ENCODE data around the gene MLPH. TPM values are rescaled to one million over a fixed set of nuclear protein-coding genes. Genes with fewer than 3 reads are reported as not detected.
A peak's percentile ranks its signal among the peaks of the same experiment; 100 is the strongest.

Gene MLPH
- total and polyA plus RNA-seq, 2 of the 13 experiments (the other 11 are each of a cell fraction or from before 2014, with no cell fraction given), result 0.12 TPM; not detected in 1

- TF ChIP-seq JUNB (CRISPR knock-in tag; IDR thresholded peaks at IDR 0.05; ENCODE audit: borderline replicate concordance), result no peak
- no peak for TF ChIP-seq ZNF660 (CRISPR knock-in tag; IDR thresholded peaks at IDR 0.05; ENCODE audit: borderline replicate concordance, low read depth)
- peak; percentile 84 to 89 for TF ChIP-seq HMGXB4 (CRISPR knock-in tag; IDR thresholded peaks at IDR 0.05; ENCODE audit: borderline replicate concordance in 1 of 2, low read depth in 1 of 2)
- no peak for TF ChIP-seq ARNTL (CRISPR knock-in tag; IDR thresholded peaks at IDR 0.05)
- TF ChIP-seq ZNF646 (CRISPR knock-in tag; IDR thresholded peaks at IDR 0.05), result no peak
- TF ChIP-seq ZZZ3 (CRISPR knock-in tag; IDR thresholded peaks at IDR 0.05; ENCODE audit: borderline replicate concordance), result no peak
- TF ChIP-seq FOXK1 (CRISPR knock-in tag; IDR thresholded peaks at IDR 0.05; ENCODE audit: borderline replicate concordance, low read depth), result peak; percentile 68; the same call in 1 of the 2 replicates
- TF ChIP-seq TBX2 (CRISPR knock-in tag; IDR thresholded peaks at IDR 0.05; ENCODE audit: borderline replicate concordance), result no peak
- TF ChIP-seq POLR2G (IDR thresholded peaks at IDR 0.05; ENCODE audit: low read depth, low read length), result no peak
- TF ChIP-seq JUN (CRISPR knock-in tag; IDR thresholded peaks at IDR 0.05), result no peak
- no peak for TF ChIP-seq MLLT10 (CRISPR knock-in tag; IDR thresholded peaks at IDR 0.05)
- TF ChIP-seq, protein P1, sequence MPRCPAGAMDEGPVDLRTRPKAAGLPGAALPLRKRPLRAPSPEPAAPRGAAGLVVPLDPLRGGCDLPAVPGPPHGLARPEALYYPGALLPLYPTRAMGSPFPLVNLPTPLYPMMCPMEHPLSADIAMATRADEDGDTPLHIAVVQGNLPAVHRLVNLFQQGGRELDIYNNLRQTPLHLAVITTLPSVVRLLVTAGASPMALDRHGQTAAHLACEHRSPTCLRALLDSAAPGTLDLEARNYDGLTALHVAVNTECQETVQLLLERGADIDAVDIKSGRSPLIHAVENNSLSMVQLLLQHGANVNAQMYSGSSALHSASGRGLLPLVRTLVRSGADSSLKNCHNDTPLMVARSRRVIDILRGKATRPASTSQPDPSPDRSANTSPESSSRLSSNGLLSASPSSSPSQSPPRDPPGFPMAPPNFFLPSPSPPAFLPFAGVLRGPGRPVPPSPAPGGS (CRISPR knock-in tag; IDR thresholded peaks at IDR 0.05), result no peak
- no peak for TF ChIP-seq NR2F6 (IDR thresholded peaks at IDR 0.05)
- TF ChIP-seq NR2F6 (CRISPR knock-in tag; IDR thresholded peaks at IDR 0.05), result peak; percentile 58; the same call in 1 of the 2 replicates
- TF ChIP-seq EHMT2 (IDR thresholded peaks at IDR 0.05; ENCODE audit: borderline replicate concordance, low read depth, low read length), result no peak
- TF ChIP-seq, protein P2, sequence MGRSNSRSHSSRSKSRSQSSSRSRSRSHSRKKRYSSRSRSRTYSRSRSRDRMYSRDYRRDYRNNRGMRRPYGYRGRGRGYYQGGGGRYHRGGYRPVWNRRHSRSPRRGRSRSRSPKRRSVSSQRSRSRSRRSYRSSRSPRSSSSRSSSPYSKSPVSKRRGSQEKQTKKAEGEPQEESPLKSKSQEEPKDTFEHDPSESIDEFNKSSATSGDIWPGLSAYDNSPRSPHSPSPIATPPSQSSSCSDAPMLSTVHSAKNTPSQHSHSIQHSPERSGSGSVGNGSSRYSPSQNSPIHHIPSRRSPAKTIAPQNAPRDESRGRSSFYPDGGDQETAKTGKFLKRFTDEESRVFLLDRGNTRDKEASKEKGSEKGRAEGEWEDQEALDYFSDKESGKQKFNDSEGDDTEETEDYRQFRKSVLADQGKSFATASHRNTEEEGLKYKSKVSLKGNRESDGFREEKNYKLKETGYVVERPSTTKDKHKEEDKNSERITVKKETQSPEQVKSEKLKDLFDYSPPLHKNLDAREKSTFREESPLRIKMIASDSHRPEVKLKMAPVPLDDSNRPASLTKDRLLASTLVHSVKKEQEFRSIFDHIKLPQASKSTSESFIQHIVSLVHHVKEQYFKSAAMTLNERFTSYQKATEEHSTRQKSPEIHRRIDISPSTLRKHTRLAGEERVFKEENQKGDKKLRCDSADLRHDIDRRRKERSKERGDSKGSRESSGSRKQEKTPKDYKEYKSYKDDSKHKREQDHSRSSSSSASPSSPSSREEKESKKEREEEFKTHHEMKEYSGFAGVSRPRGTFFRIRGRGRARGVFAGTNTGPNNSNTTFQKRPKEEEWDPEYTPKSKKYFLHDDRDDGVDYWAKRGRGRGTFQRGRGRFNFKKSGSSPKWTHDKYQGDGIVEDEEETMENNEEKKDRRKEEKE (IDR thresholded peaks at IDR 0.05), result no peak
These were observed 85.1 kb downstream of the MLPH start (continued) for GRCh38 chr2:237572021-237572741.
